H1 (cell line): ENCODE results near the gene SLC35F3. TPM values are rescaled to one million over a fixed set of nuclear protein-coding genes. Genes with fewer than 3 reads are reported as not detected.

Experiments used
- CTCF ChIP-seq, 3 experiments: IDR thresholded peaks; 1 replicate in 2 of 3; 2 replicates in 1 of 3; pipeline versions ENCODE4 v1.5.1 to v1.6.1; 2011; ENCODE audit warnings: low read length in 3 of 3, mild to moderate bottlenecking in 3 of 3, inconsistent platforms in 2 of 3, low read depth in 1 of 3, moderate library complexity in 1 of 3; ENCODE audit not compliant: insufficient read depth in 1 of 3; ENCODE audit errors: control extremely low read depth in 1 of 3
- EGR1 ChIP-seq: IDR thresholded peaks from 2 replicates; pipeline ENCODE4 v1.6.1; 2011; ENCODE audit warnings: low read depth, low read length, borderline replicate concordance
- GABPA ChIP-seq: IDR thresholded peaks from 2 replicates; pipeline ENCODE4 v1.6.1; 2011; ENCODE audit warnings: mild to moderate bottlenecking, low read length, moderate library complexity, borderline replicate concordance; ENCODE audit not compliant: insufficient read depth
- MAX ChIP-seq: IDR thresholded peaks from 2 replicates; pipeline ENCODE4 v1.6.1; 2012; ENCODE audit warnings: inconsistent platforms
- RXRA ChIP-seq: IDR thresholded peaks from 2 replicates; pipeline ENCODE4 v1.6.1; 2011; ENCODE audit warnings: low read depth, mild to moderate bottlenecking, low read length, moderate library complexity; ENCODE audit not compliant: insufficient read depth
- TBP ChIP-seq: IDR thresholded peaks from 2 replicates; pipeline ENCODE4 v1.6.1; 2011; ENCODE audit warnings: low read depth, low read length, improper control_type of control experiment
- polyA plus RNA-seq, 7 experiments: library from polyadenylated mRNA; depleted of rRNA in 3 of 7; stranded (reverse) in 5 of 7; unstranded in 2 of 7; fragments of >200 nt in 5 of 7; fragments of 200-250 nt in 2 of 7; gene quantifications; 1 replicate in 5 of 7; 2 replicates in 1 of 7; 4 replicates in 1 of 7; pipeline versions ENCODE4 v1.2.1 to v1.2.3, GENCODE V29; 2011 to 2013; ENCODE audit warnings: missing spikeins in 2 of 7, mixed read lengths in 2 of 7
- total RNA-seq: library from RNA; stranded (reverse); fragmentation: NEBNext Ultra II Directional; extraction: Animal tissue kit (Norgen Biotek cat#: 25700); gene quantifications from 2 replicates; pipeline ENCODE4 v1.2.1, GENCODE V29; 2021

The SLC35F3 gene
- total and polyA plus RNA-seq, 2 of the 8 experiments (the other 6 are each of a cell fraction or from before 2014, with no cell fraction given) = 0.78 to 1.2 TPM

- peak; percentile 46; the same call in 1 of the 2 replicates for TF ChIP-seq MAX
- TF ChIP-seq TBP = peak; percentile 61; the same call in 1 of the 2 replicates
- TF ChIP-seq CTCF (IDR thresholded peaks at IDR 0.05; ENCODE audit: control extremely low read depth in 1 of 3, insufficient read depth in 1 of 3, low read depth in 1 of 3, low read length in 3 of 3) = peak; percentile 68 to 85 (median 84)
- TF ChIP-seq RXRA = no peak
- no peak for TF ChIP-seq EGR1
- TF ChIP-seq GABPA = no peak
These were observed 207.1 kb downstream of the SLC35F3 start (continued) for GRCh38 chr1:234111458-234112142.
